KOPT-K1 (cell line): ENCODE results near the gene GPS2.

Source experiments
- H3K27ac ChIP-seq: fragments of 200-600 bp; sonication (generic); 2 replicates; pipeline ENCODE4 v1.5.1; 2016; ENCODE audit warnings: antibody characterized with exemption, mild to moderate bottlenecking, low read depth, low read length; ENCODE audit not compliant: poor library complexity, severe bottlenecking
- H3K36me3 ChIP-seq: fragments of 200-600 bp; sonication (generic); 2 replicates; pipeline ENCODE4 v1.5.1; 2017; ENCODE audit warnings: antibody characterized with exemption, mild to moderate bottlenecking, low read length, moderate library complexity; ENCODE audit not compliant: insufficient read depth
- H3K9me3 ChIP-seq: fragments of 200-600 bp; sonication (generic); 2 replicates; pipeline ENCODE4 v1.5.1; 2017; ENCODE audit warnings: antibody characterized with exemption, low read length, mild to moderate bottlenecking; ENCODE audit not compliant: insufficient read depth, poor library complexity, severe bottlenecking

The GPS2 gene

GRCh38 chr17:7281074-7281952 is 33.8 kb downstream of the GPS2 start, which contains the start of gene SLC2A4:
Gene SLC2A4 (plus strand): TSS chr17:7281718. CDS start chr17:7281935, 217 bp downstream.
- Histone ChIP-seq H3K36me3 (no peaks in the 10 kb centered on the region), H3K9me3 (no peaks in the 10 kb centered on the region), H3K27ac (no peak within 1 kb of the TSS)

DNA sequence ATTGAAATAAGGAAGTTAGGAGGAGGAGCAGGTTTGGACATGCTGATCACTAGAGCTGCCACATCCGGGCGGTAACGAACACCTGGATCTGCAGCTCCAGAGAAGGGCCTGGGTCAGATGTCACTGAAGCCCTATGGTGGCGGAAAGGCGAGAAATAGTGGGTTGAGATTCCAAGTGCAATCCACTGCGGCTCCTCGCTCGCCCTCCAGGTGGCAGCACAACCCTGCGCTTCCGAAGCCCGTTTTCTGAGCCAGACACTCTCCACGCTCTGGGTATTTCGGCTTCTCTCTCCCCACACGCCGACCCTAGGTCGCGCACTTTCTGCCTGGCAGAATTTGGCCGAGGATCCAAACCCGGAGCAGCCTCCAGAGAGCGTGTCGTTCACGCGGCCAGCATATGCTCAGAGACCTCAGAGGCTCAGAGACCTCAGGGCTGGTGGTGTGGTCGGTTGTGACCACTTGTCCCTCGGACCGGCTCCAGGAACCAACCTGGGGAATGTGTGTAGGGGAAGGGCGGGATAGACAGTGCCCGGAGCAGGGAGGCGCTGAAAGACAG is 34.6 kb downstream of the GPS2 start:
- Histone ChIP-seq H3K9me3 (no peaks in the 10 kb centered on the region), H3K27ac (no peak overlapping the region), H3K36me3 (no peaks in the 10 kb centered on the region)

DNA sequence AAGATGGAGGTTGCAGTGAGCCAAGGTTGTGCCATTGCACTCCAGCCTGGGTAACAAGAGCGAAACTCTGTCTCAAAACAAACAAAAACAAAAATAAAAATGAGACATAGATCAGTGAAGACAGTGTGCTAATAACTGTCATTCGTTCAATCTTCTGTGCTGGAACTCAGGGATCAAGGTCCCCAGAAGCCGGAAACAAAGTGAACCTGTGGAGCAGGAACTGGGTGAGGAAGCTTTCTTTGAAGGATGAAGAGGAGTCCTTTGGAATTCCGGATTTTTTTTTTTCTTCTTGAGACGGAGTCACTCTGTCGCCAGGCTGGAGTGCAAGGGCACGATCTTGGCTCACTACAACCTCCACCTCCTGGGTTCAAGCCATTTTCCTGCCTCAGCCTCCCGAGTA is 35.7 kb downstream of the GPS2 start:
- Histone ChIP-seq H3K36me3 (no peaks in the 10 kb centered on the region), H3K27ac (no peak overlapping the region), H3K9me3 (no peaks in the 10 kb centered on the region)

GRCh38 chr17:7266784-7267183 is 48.4 kb downstream of the GPS2 start:
- no peak overlapping the region for H3K27ac ChIP-seq
- H3K36me3 ChIP-seq: no peaks in the 10 kb centered on the region
- H3K9me3 ChIP-seq: no peaks in the 10 kb centered on the region

GRCh38 chr17:7263801-7264078 is 51.4 kb downstream of the GPS2 start:
- Histone ChIP-seq H3K9me3 (no peaks in the 10 kb centered on the region), H3K27ac (no peak overlapping the region), H3K36me3 (peaks cover 20% of the 10 kb centered on the region)

- H3K9me3 ChIP-seq: no peaks in the 10 kb centered on the region
Observed at GRCh38 chr17:7262935-7263800, 52.0 kb downstream of the GPS2 start.

More at GRCh38 chr17:7262935-7263800, 52.0 kb downstream of the GPS2 start:
- Histone ChIP-seq H3K27ac (no peak overlapping the region), H3K36me3 (peaks cover 26% of the 10 kb centered on the region)
